Ishikawa (cell line): ENCODE results near the gene DAB1.

ENCODE experiments used
- CEBPB ChIP-seq: IDR thresholded peaks from 2 replicates; pipeline ENCODE4 v1.6.1; 2012
- CREB1 ChIP-seq: IDR thresholded peaks from 2 replicates; pipeline ENCODE4 v1.6.1; 2012; ENCODE audit warnings: low read depth
- EGR1 ChIP-seq: IDR thresholded peaks from 2 replicates; pipeline ENCODE4 v1.6.1; 2012
- EP300 ChIP-seq: IDR thresholded peaks from 2 replicates; pipeline ENCODE4 v1.6.1; 2012; ENCODE audit warnings: borderline replicate concordance
- FOXM1 ChIP-seq: IDR thresholded peaks from 2 replicates; pipeline ENCODE4 v1.6.1; 2012; ENCODE audit warnings: low read depth, borderline replicate concordance
- NFIC ChIP-seq: IDR thresholded peaks from 2 replicates; pipeline ENCODE4 v1.6.1; 2012
- RAD21 ChIP-seq: IDR thresholded peaks from 2 replicates; pipeline ENCODE4 v1.6.1; 2012; ENCODE audit warnings: low read depth
- TAF1 ChIP-seq: IDR thresholded peaks from 2 replicates; pipeline ENCODE4 v1.6.1; 2012; ENCODE audit warnings: low read depth, mild to moderate bottlenecking
- TCF12 ChIP-seq: IDR thresholded peaks from 2 replicates; pipeline ENCODE4 v1.6.1; 2012; ENCODE audit warnings: low read depth
- TEAD4 ChIP-seq: IDR thresholded peaks from 2 replicates; pipeline ENCODE4 v1.6.1; 2012
- YY1 ChIP-seq: IDR thresholded peaks from 2 replicates; pipeline ENCODE4 v1.6.1; 2012; ENCODE audit warnings: low read depth
- ZBTB7A ChIP-seq: IDR thresholded peaks from 2 replicates; pipeline ENCODE4 v1.6.1; 2012; ENCODE audit warnings: low read depth
- TF ChIP-seq, protein P1 (sequence below): IDR thresholded peaks from 2 replicates; pipeline ENCODE4 v1.6.1; 2012
- TF ChIP-seq, protein P2 (sequence below): IDR thresholded peaks from 2 replicates; pipeline ENCODE4 v1.6.1; 2012; ENCODE audit warnings: low read depth, mild to moderate bottlenecking
- TF ChIP-seq, protein P3 (sequence below): IDR thresholded peaks from 2 replicates; pipeline ENCODE4 v1.6.1; 2012

The DAB1 gene

DNA sequence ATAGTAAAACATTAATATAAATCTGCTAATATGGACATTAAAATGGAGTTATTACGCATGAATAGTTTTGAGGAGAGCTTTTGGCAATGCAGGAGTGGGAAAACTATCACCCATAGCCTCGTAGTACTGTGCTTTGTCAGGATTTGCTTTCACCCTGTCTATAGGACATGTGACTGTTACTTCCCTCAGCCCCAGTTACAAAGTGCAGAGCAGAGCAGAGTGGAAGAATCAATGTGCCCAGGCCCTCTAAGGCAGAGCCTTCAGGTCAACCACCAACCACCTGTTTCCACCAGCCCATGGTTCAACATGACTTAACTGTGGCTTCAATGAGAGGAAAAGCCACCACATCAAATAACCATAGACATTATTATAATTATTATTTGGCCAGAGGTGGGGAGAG, 389.1 kb downstream of the DAB1 start:
- TF ChIP-seq EP300 (no peak), YY1 (no peak), EGR1 (no peak), CEBPB (no peak), TAF1 (no peak), TCF12 (no peak), NFIC (no peak), TEAD4 (no peak), RAD21 (no peak), ZBTB7A (no peak), FOXM1 (no peak), CREB1 (no peak)
- TF ChIP-seq, protein P1, sequence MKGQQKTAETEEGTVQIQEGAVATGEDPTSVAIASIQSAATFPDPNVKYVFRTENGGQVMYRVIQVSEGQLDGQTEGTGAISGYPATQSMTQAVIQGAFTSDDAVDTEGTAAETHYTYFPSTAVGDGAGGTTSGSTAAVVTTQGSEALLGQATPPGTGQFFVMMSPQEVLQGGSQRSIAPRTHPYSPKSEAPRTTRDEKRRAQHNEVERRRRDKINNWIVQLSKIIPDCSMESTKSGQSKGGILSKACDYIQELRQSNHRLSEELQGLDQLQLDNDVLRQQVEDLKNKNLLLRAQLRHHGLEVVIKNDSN, result no peak
- TF ChIP-seq, protein P2, sequence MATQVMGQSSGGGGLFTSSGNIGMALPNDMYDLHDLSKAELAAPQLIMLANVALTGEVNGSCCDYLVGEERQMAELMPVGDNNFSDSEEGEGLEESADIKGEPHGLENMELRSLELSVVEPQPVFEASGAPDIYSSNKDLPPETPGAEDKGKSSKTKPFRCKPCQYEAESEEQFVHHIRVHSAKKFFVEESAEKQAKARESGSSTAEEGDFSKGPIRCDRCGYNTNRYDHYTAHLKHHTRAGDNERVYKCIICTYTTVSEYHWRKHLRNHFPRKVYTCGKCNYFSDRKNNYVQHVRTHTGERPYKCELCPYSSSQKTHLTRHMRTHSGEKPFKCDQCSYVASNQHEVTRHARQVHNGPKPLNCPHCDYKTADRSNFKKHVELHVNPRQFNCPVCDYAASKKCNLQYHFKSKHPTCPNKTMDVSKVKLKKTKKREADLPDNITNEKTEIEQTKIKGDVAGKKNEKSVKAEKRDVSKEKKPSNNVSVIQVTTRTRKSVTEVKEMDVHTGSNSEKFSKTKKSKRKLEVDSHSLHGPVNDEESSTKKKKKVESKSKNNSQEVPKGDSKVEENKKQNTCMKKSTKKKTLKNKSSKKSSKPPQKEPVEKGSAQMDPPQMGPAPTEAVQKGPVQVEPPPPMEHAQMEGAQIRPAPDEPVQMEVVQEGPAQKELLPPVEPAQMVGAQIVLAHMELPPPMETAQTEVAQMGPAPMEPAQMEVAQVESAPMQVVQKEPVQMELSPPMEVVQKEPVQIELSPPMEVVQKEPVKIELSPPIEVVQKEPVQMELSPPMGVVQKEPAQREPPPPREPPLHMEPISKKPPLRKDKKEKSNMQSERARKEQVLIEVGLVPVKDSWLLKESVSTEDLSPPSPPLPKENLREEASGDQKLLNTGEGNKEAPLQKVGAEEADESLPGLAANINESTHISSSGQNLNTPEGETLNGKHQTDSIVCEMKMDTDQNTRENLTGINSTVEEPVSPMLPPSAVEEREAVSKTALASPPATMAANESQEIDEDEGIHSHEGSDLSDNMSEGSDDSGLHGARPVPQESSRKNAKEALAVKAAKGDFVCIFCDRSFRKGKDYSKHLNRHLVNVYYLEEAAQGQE, result no peak
- TF ChIP-seq, protein P3, sequence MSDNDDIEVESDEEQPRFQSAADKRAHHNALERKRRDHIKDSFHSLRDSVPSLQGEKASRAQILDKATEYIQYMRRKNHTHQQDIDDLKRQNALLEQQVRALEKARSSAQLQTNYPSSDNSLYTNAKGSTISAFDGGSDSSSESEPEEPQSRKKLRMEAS, result no peak

DNA sequence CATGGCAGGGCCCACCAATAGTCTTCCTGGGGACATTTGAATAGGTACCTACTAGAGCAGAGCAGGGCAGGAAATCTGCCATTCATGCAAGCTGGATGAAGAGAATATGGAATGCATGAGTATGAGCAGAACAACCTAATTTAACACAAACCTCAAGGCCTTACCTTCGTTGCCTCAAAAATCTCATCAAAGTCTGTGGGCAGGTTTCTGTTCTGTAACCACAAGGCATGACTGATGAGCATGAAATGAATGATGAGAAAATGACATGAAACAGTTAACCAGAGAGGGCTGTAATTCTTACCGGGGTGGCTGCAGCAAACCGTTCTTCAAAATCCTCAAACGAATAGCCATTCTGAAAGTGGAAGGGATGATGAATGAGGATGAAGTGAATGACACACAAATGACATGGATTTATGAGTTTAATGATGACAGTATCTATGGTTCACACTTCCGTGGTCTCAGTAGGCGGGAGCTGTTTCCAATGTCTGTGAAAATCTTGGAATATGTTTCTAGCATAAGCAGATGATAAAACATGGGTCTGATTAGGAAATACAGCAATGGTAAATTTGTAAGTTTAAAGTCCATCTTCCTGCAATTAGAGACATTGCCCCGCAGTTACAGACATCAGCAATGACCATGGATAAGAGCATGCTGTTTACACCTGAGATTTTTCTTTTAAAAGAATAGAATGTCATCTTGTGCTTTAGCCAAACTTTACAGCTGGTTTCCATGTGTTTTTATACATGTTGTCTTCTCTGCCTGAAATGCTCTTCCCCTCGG, 390.4 kb downstream of the DAB1 start:
- no peak for TF ChIP-seq NFIC
- TF ChIP-seq TEAD4, result no peak
- TF ChIP-seq, protein P2, result no peak
- no peak for TF ChIP-seq ZBTB7A
- TF ChIP-seq, protein P1, result no peak
- TF ChIP-seq TAF1, result no peak
- TF ChIP-seq TCF12, result no peak

DNA sequence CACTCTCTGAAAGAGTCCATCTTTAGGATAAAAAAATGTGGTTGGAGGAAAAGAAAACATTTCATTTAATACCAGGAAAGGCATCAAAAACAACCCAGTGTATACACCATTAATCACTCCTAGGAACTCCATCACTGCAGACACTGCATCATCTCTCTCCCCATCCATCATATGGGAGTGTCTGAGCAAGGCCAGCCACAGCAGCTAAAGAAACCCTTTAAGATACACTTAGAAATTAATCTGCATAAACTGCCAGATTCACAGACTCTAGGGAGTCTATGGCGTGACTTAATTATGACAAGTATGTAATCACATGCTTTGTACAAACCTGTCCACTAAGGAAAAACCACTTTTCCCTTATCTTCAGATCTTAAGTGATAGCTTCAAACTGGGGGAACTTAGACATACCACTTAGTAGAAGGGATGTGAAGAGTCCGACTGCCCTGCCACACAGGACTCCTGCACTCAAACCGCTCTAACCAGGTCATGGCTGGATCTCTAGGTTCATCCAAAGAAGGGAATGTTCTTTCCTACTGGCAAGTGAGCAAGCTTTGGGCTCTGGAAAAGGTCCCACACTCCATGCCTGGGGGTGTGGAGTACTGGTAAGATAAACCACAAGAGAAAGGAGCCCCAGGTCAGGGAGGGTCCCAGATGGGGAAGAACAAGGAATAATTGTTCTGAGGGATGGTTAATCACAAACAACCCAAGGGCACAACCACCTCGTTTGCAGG, 397.1 kb downstream of the DAB1 start:
- TF ChIP-seq EGR1, result no peak
- TF ChIP-seq TEAD4, result no peak
- TF ChIP-seq FOXM1, result no peak

DNA sequence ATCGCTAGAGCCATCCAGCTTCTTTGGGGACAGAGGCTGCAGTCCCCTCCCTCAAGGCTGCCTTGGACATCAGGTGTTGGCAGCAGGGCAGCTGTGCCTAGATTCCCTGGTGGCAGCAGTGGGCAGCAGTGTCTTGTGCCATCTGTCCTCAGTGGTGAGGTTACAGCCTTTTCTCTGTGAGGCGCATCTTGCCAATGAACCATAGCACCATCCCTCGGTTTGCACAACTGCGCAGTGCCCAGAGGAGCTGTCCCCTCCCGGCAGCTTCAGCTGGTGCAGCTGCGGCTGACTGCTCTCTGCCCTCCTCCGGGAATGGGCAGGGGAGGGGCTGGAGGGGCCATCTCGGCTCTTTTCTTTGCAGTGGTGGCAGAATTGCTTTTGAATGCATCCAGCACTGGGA, 399.0 kb downstream of the DAB1 start:
- no peak for TF ChIP-seq YY1
- TF ChIP-seq, protein P2, result no peak

DNA sequence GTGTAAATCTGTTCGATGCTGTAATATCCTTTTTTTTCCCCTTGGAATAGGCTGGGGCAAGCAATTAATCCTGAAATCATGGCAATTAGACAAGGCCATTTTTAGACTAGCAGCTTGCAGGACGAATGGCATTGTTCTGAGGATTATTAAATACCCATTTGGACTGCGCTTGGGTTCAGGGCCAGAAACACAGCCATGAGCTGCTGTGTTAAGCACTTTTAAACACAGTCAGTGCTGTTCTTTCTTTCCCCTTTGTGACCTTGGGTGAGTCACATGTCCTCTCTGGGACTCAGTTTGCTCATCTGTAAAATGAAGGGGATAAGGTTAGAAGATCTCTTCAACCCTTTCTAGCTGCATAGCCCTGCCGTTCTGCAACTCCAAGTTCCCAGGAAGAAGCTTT, 399.4 kb downstream of the DAB1 start:
- no peak for TF ChIP-seq FOXM1
